GM19025 (cell line): ENCODE measurements around the gene ZNF420.

Experiments
- ATAC-seq: cut with Tn5 transposase; IDR thresholded peaks from one replicate; pipeline ENCODE4 v1.9.1; 2021; ENCODE audit warnings: mild to moderate bottlenecking, low read depth, moderate library complexity; ENCODE audit not compliant: unreplicated experiment

The ZNF420 gene

GRCh38 chr19:37136111-37136510 lies 57.9 kb downstream of the ZNF420 start:
- ATAC-seq, result no peak

- ATAC-seq, result no peak
Observed at GRCh38 chr19:37148214-37148613, 70.0 kb downstream of the ZNF420 start.

DNA sequence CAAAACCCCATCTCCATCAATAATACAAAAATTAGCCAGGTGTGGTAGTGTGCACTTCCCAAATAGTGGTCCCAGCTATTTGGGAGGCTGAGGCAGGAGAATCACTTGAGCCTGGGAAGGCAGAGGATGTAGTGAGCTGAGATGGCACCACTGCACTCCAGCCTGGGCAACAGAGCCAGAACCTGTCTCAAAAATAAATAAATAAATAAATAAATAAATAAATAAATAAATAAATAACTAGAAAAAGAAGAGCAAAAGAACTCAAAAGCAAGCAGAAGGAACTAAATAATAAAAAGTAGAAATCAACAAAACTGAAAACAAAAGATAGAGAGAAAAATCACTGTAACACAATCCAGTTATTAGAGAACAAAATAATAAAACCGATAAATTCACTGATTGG lies 81.9 kb downstream of the ZNF420 start:
- no peak for ATAC-seq

- ATAC-seq, result no peak
Observed at GRCh38 chr19:37165635-37166034, 87.4 kb downstream of the ZNF420 start.

DNA sequence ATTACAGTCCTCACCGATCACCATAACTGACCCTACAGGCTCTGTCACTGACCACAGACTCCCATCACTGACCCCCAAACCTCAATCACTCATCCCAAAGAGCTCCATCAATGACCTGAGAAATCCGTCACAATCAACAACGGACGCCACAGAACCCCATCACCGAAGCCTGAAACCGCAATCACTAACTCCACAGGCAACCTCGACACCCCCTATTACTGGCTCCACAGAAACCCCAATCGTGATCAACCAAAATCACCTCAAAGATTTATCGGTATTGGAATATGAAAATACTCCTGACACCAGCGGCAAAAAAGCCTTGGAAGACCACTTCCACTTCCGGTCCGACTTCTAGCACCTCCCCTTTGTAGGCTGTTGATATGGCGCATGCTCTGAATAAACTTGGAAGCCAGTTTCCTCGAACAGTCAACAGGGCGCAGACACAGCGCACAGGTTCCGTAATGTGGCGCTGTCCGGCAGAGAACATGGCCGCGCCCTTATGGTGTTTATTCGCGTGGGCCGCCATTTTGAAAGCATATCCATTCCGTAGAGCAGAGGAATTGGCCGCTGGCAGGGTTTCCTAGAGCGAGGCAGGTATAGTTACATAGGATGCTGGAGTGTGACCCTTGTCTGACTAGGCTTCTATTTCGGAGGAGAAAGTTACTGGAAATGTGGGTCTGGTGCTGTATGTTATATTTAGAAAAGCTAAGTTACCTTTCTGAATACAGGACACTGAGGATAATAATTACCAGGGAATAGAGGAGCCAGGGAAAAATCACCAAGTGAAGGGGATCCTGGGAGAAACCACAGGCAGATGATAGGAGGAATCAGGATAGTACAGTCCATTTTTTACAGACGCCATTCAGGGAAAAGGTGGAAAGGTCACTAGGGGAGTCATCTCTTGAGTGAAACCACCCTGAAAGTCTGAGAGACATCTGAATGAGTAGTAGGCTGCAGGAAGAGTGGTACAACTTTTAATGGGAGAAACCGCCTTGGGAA lies 94.4 kb downstream of the ZNF420 start, which contains the start of gene ZNF585A:
Gene ZNF585A (minus strand): TSS at position 328 of the 999 bp plus-strand sequence. CDS start 2,785 bp downstream, outside the sequence.
- peak; percentile 97 for ATAC-seq
